Tibial nerve (tissue), 4 donors: ENCODE results near the gene ACTN1. TPM values are rescaled to one million over a fixed set of nuclear protein-coding genes. Genes with fewer than 3 reads are reported as not detected.
A peak's percentile ranks its signal among the peaks of the same experiment; 100 is the strongest.

Experiments used
- DNase-seq, 2 donors: peaks; one replicate each; pipeline ENCODE4 v3.0.0-alpha.2; 2019; ENCODE audit warnings: low spot score in 2 of 2
- H3K27ac ChIP-seq, 4 donors: fragments of 200-600 bp; sonication (generic) in 3 of 4; one replicate each; pipeline ENCODE4 v1.5.1; 2017 to 2019; ENCODE audit warnings: mild to moderate bottlenecking in 1 of 4
- H3K27me3 ChIP-seq, 2 donors: fragments of 200-600 bp; sonication (generic) in 1 of 2; one replicate each; pipeline versions ENCODE4 v1.5.1 to v1.6.0; 2017 to 2019
- H3K36me3 ChIP-seq, 3 donors: fragments of 200-600 bp; sonication (generic); one replicate each; pipeline ENCODE4 v1.5.1; 2018 to 2019
- H3K4me1 ChIP-seq, 4 donors: fragments of 200-600 bp; sonication (generic) in 3 of 4; one replicate each; pipeline ENCODE4 v1.5.1; 2017 to 2019
- H3K4me3 ChIP-seq, 4 donors: fragments of 200-600 bp; sonication (generic) in 3 of 4; one replicate each; pipeline ENCODE4 v1.5.1; 2017 to 2019; ENCODE audit warnings: mild to moderate bottlenecking in 1 of 4, moderate library complexity in 1 of 4
- H3K9me3 ChIP-seq, 4 donors: fragments of 200-600 bp; sonication (generic) in 3 of 4; one replicate each; pipeline ENCODE4 v1.5.1; 2017 to 2019
- EP300 ChIP-seq, 2 donors: sonication (generic); formaldehyde crosslinking; IDR thresholded peaks; one replicate each; pipeline ENCODE4 v1.6.1; 2017; ENCODE audit warnings: antibody characterized with exemption in 2 of 2, mild to moderate bottlenecking in 1 of 2
- POLR2A ChIP-seq, 2 donors: fragments of 450-650 bp; IDR thresholded peaks; one replicate each; pipeline ENCODE4 v1.6.1; 2017; ENCODE audit warnings: antibody characterized with exemption in 2 of 2, mild to moderate bottlenecking in 2 of 2, moderate library complexity in 2 of 2
- WGBS, 2 donors: methylation state at CpG; one replicate each; pipeline ENCODE4 v1.1.5; 2018; 5-methylcytosine and 5-hydroxymethylcytosine counted together
- total RNA-seq, 4 donors: library from RNA; depleted of rRNA; stranded (reverse); fragments of >200 nt; gene quantifications; one replicate each; pipeline ENCODE4 v1.1.0, GENCODE V29; 2016
- TF ChIP-seq, protein P1 (sequence below), 5 experiments: fragments of 200-600 bp in 3 of 5; fragments of 450-650 bp in 2 of 5; sonication (generic) in 3 of 5; IDR thresholded peaks; one replicate each; pipeline ENCODE4 v1.5.1; 2016 to 2019; ENCODE audit warnings: antibody characterized with exemption in 5 of 5, mild to moderate bottlenecking in 3 of 5, moderate library complexity in 2 of 5

ACTN1 gene
- total RNA-seq, 4 donors from 2014 or later = 130 to 273 (median 152) TPM

DNA sequence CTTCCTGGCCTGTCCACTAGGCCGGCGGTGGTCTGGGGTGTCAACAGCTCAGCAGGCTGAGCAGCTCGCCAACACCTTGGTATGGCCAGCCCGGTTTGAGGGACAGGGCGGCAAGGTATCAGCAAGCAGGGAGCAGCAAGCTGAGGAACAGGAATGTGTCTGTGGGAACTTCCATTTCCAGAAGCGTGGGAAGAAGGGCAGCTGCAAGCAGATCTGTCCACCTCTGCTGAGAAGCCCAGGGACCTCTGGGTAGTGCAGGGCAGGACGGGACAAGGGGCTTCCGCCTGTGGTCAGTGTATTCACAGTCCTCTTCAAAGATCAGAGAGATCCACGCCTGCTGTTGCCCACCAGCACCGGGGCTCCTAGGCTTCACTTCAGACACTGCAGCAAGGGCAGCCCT is 36.0 kb downstream of the ACTN1 start:
- Histone ChIP-seq H3K4me1 (peaks cover 0 to 87% (median 37%) of the 10 kb centered on the region in 4 donors), H3K27me3 (no peaks in the 10 kb centered on the region), H3K4me3 (no peak overlapping the region), H3K27ac (peak overlapping the region in 2 of 4 donors; percentile 44 to 64), H3K9me3 (no peaks in the 10 kb centered on the region), H3K36me3 (no peaks in the 10 kb centered on the region)
- 88 to 90% methylated on average over 7 to 9 of the region's 10 CpGs for WGBS, 2 donors
- TF ChIP-seq POLR2A (IDR thresholded peaks at IDR 0.05) (no peak), EP300 (IDR thresholded peaks at IDR 0.05) (no peak)
- TF ChIP-seq, protein P1, sequence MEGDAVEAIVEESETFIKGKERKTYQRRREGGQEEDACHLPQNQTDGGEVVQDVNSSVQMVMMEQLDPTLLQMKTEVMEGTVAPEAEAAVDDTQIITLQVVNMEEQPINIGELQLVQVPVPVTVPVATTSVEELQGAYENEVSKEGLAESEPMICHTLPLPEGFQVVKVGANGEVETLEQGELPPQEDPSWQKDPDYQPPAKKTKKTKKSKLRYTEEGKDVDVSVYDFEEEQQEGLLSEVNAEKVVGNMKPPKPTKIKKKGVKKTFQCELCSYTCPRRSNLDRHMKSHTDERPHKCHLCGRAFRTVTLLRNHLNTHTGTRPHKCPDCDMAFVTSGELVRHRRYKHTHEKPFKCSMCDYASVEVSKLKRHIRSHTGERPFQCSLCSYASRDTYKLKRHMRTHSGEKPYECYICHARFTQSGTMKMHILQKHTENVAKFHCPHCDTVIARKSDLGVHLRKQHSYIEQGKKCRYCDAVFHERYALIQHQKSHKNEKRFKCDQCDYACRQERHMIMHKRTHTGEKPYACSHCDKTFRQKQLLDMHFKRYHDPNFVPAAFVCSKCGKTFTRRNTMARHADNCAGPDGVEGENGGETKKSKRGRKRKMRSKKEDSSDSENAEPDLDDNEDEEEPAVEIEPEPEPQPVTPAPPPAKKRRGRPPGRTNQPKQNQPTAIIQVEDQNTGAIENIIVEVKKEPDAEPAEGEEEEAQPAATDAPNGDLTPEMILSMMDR (IDR thresholded peaks at IDR 0.05) = no peak
- no peak for DNase-seq

DNA sequence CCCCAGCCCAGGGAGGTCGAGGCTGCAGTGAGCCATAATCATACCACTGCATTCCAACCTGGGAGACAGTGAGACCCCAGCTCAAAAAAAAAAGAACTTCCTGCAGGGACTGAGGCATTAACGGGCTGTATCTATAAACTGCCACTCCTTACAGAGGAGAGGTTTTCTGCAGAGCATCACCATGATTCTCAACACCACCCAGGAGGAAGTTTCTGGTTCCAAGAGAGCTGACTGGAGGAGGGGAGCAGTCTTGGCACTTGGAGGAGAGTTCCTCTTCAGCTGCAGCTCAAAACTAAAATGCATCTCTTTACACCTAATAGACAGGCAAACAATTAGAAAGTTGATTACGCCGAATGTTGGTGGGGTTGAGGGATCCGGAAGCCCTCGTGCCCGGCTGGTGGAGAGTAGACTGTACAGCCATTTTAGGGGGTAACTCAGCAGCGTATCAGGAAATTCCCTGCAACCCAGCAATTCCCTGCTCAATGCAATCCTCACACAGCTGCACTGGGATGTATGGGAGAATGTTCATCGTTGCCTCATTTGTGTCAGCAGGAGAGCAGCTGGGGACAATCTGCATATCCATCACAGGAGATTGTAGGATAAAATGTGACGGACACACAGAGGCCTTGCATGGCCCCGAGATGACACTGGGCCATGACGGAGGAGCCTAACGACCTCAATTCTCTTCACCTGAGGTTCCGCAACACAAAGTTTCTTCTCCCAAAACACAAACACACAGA is 36.6 kb downstream of the ACTN1 start:
- H3K27me3 ChIP-seq = no peaks in the 10 kb centered on the region
- no peak overlapping the region for H3K4me3 ChIP-seq
- peaks cover 0 to 87% (median 34%) of the 10 kb centered on the region in 4 donors for H3K4me1 ChIP-seq
- peak overlapping the region in 1 of 4 donors; percentile 64 for H3K27ac ChIP-seq
- no peak for TF ChIP-seq POLR2A (IDR thresholded peaks at IDR 0.05)
- TF ChIP-seq, protein P1 (IDR thresholded peaks at IDR 0.05) = no peak
- no peak for TF ChIP-seq EP300 (IDR thresholded peaks at IDR 0.05)
- WGBS, 2 donors = 67 to 75% methylated on average over 14 of the region's 14 CpGs
- no peaks in the 10 kb centered on the region for H3K36me3 ChIP-seq
- DNase-seq = no peak
- no peaks in the 10 kb centered on the region for H3K9me3 ChIP-seq

DNA sequence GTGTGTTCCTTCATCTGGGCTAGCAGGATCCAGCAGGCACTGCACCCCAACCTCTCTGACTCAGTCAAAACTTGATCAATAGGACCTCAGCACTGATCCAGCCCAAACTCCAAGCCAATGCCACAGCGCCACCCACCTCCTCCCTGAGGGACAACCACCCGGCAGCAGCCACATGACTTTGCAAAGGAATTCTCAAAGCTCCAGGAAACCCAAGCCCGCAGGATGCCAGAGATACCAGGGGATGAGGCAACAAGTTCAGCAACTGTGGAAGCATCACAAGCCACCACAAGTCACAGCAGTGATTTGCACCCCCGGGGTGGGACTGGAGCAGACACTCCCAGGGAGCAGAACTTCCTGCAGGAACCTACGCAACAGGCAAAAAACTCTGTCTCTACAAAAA is 37.3 kb downstream of the ACTN1 start:
- 44 to 71% methylated on average over 4 to 5 of the region's 5 CpGs for WGBS, 2 donors
- H3K4me3 ChIP-seq = no peak overlapping the region
- peak overlapping the region in 2 of 4 donors; percentile 83 to 89 for H3K27ac ChIP-seq
- H3K4me1 ChIP-seq = peaks cover 0 to 87% (median 30%) of the 10 kb centered on the region in 4 donors
- H3K9me3 ChIP-seq = no peaks in the 10 kb centered on the region
- H3K36me3 ChIP-seq = no peaks in the 10 kb centered on the region
- no peak for DNase-seq
- H3K27me3 ChIP-seq = no peaks in the 10 kb centered on the region
- TF ChIP-seq EP300 (IDR thresholded peaks at IDR 0.05) (no peak), POLR2A (IDR thresholded peaks at IDR 0.05) (no peak)
- TF ChIP-seq, protein P1 (IDR thresholded peaks at IDR 0.05) = no peak

DNA sequence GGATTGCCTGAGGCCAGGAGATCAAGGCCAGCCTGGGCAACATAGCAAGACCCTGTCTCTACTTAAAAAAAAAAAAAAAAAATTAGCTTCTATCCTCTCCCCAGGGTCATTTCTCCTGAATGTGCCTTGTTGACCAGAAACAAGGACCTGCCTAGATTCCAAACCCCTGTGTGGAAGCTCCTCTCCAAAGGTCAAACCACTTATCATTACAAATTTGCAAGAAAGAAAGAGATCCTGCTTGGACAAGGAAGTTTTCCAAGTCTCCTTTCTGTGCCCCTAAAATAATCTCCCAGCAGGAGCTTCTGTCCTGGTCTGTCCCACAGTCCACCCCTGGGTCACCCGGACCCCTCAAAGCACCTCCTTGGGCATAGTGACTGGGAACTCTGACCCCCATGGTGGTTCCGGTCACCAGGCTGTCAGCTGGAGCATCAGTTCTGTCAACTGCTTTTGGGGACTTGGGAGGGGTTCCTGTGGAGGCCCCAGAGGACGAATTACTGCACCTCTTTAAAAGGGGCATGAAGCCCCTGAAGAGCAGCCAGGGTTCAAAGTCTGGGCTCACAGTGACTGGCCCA is 38.4 kb downstream of the ACTN1 start:
- Histone ChIP-seq H3K36me3 (no peaks in the 10 kb centered on the region), H3K27ac (peak overlapping the region; percentile 71 to 89 (median 78)), H3K27me3 (no peaks in the 10 kb centered on the region), H3K4me1 (peaks cover 0 to 92% (median 29%) of the 10 kb centered on the region in 4 donors), H3K4me3 (no peak overlapping the region), H3K9me3 (no peaks in the 10 kb centered on the region)
- DNase-seq = no peak
- WGBS, 2 donors = 80 to 84% methylated on average over 3 of the region's 3 CpGs
- TF ChIP-seq POLR2A (IDR thresholded peaks at IDR 0.05) (no peak), EP300 (IDR thresholded peaks at IDR 0.05) (no peak)
- TF ChIP-seq, protein P1 (IDR thresholded peaks at IDR 0.05) = no peak
